DOHH2 (cell line): ENCODE results near the gene DGKB.

ENCODE experiments used
- H3F3A ChIP-seq: fragments of 200-600 bp; sonication (generic), shearing (Covaris generic); 2 replicates; pipeline ENCODE4 v1.6.0; 2016; ENCODE audit warnings: antibody characterized with exemption, mild to moderate bottlenecking; ENCODE audit not compliant: control insufficient read depth, insufficient read depth
- H3K27ac ChIP-seq: fragments of 200-600 bp; sonication (generic); 2 replicates; pipeline ENCODE4 v1.5.1; 2014; ENCODE audit warnings: low read depth, mild to moderate bottlenecking, low read length, moderate library complexity
- H3K27me3 ChIP-seq: fragments of 200-600 bp; sonication (generic); 2 replicates; pipeline ENCODE4 v1.6.1; 2014; ENCODE audit warnings: mild to moderate bottlenecking, low read length, mixed read lengths; ENCODE audit not compliant: control insufficient read depth
- H3K36me3 ChIP-seq: fragments of 200-600 bp; sonication (generic); 2 replicates; pipeline ENCODE4 v1.6.1; 2014; ENCODE audit warnings: mild to moderate bottlenecking, low read length, moderate library complexity, mixed read lengths; ENCODE audit not compliant: control insufficient read depth
- H3K4me1 ChIP-seq: fragments of 200-600 bp; sonication (generic); 2 replicates; pipeline ENCODE4 v1.6.1; 2014; ENCODE audit warnings: mild to moderate bottlenecking, low read length, mixed read lengths; ENCODE audit not compliant: control insufficient read depth
- H3K4me2 ChIP-seq: fragments of 200-600 bp; sonication (generic); 2 replicates; pipeline ENCODE4 v1.6.0; 2014; ENCODE audit warnings: mild to moderate bottlenecking, low read length, moderate library complexity
- H3K4me3 ChIP-seq: fragments of 200-600 bp; sonication (generic); 2 replicates; pipeline ENCODE4 v1.5.1; 2014; ENCODE audit warnings: mild to moderate bottlenecking, low read length, mixed read lengths
- H3K79me2 ChIP-seq: fragments of 200-600 bp; sonication (generic); 2 replicates; pipeline ENCODE4 v1.6.1; 2014; ENCODE audit warnings: mild to moderate bottlenecking, low read length, mixed read lengths; ENCODE audit not compliant: control insufficient read depth
- H3K9me2 ChIP-seq: fragments of 200-600 bp; sonication (generic); replicated peaks from 2 replicates; pipeline ENCODE4 v1.6.1; 2014; ENCODE audit warnings: mild to moderate bottlenecking, low read length, mixed read lengths; ENCODE audit not compliant: control insufficient read depth
- H3K9me3 ChIP-seq: fragments of 200-600 bp; sonication (generic); 2 replicates; pipeline ENCODE4 v1.6.1; 2014; ENCODE audit warnings: antibody characterized with exemption, low read length, mixed read lengths; ENCODE audit not compliant: control insufficient read depth, insufficient read depth
- H4K20me1 ChIP-seq: fragments of 200-600 bp; sonication (generic); 2 replicates; pipeline ENCODE4 v1.6.0; 2014; ENCODE audit warnings: low read depth, mild to moderate bottlenecking, antibody characterized with exemption, low read length, moderate library complexity; ENCODE audit not compliant: control insufficient read depth, insufficient read depth
- EZH2phosphoT487 ChIP-seq: fragments of 200-600 bp; sonication (generic); IDR thresholded peaks from 2 replicates; pipeline ENCODE4 v1.6.1; 2017; ENCODE audit warnings: borderline replicate concordance, mild to moderate bottlenecking, antibody characterized with exemption, low read length, moderate library complexity, mixed read lengths
- TF ChIP-seq, protein P1 (sequence below): fragments of 200-600 bp; sonication (generic); IDR thresholded peaks from one replicate; pipeline ENCODE4 v1.5.1; 2014; ENCODE audit warnings: antibody characterized with exemption, mild to moderate bottlenecking, low read depth, low read length; ENCODE audit not compliant: poor library complexity, severe bottlenecking

The DGKB gene

GRCh38 chr7:14436878-14437277, 465.7 kb downstream of the DGKB start:
- H3K79me2 ChIP-seq, result no peaks in the 10 kb centered on the region
- H3K4me1 ChIP-seq, result no peaks in the 10 kb centered on the region
- H3K36me3 ChIP-seq, result no peaks in the 10 kb centered on the region
- no peak overlapping the region for H3K4me2 ChIP-seq
- H3F3A ChIP-seq, result no peaks in the 10 kb centered on the region
- TF ChIP-seq EZH2phosphoT487, result no peak
- TF ChIP-seq, protein P1, sequence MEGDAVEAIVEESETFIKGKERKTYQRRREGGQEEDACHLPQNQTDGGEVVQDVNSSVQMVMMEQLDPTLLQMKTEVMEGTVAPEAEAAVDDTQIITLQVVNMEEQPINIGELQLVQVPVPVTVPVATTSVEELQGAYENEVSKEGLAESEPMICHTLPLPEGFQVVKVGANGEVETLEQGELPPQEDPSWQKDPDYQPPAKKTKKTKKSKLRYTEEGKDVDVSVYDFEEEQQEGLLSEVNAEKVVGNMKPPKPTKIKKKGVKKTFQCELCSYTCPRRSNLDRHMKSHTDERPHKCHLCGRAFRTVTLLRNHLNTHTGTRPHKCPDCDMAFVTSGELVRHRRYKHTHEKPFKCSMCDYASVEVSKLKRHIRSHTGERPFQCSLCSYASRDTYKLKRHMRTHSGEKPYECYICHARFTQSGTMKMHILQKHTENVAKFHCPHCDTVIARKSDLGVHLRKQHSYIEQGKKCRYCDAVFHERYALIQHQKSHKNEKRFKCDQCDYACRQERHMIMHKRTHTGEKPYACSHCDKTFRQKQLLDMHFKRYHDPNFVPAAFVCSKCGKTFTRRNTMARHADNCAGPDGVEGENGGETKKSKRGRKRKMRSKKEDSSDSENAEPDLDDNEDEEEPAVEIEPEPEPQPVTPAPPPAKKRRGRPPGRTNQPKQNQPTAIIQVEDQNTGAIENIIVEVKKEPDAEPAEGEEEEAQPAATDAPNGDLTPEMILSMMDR, result no peak
- no peaks in the 10 kb centered on the region for H3K27me3 ChIP-seq
- no peaks in the 10 kb centered on the region for H3K9me2 ChIP-seq
- no peaks in the 10 kb centered on the region for H4K20me1 ChIP-seq
- H3K9me3 ChIP-seq, result no peaks in the 10 kb centered on the region
- H3K4me3 ChIP-seq, result no peak overlapping the region
- H3K27ac ChIP-seq, result no peak overlapping the region

GRCh38 chr7:14432924-14433323, 469.6 kb downstream of the DGKB start:
- H3K27ac ChIP-seq, result no peak overlapping the region
- H3K9me3 ChIP-seq, result no peaks in the 10 kb centered on the region
- H3K36me3 ChIP-seq, result no peaks in the 10 kb centered on the region
- no peaks in the 10 kb centered on the region for H3K4me1 ChIP-seq
- H3K27me3 ChIP-seq, result no peaks in the 10 kb centered on the region
- H3F3A ChIP-seq, result no peaks in the 10 kb centered on the region
- no peaks in the 10 kb centered on the region for H4K20me1 ChIP-seq
- H3K9me2 ChIP-seq, result no peaks in the 10 kb centered on the region
- no peak overlapping the region for H3K4me3 ChIP-seq
- H3K79me2 ChIP-seq, result no peaks in the 10 kb centered on the region
- H3K4me2 ChIP-seq, result no peak overlapping the region
- TF ChIP-seq, protein P1, result no peak
- no peak for TF ChIP-seq EZH2phosphoT487

GRCh38 chr7:14430926-14431325, 471.6 kb downstream of the DGKB start:
- H3K4me1 ChIP-seq, result no peaks in the 10 kb centered on the region
- no peak overlapping the region for H3K4me3 ChIP-seq
- no peaks in the 10 kb centered on the region for H3K79me2 ChIP-seq
- H3K36me3 ChIP-seq, result no peaks in the 10 kb centered on the region
- H3K9me3 ChIP-seq, result no peaks in the 10 kb centered on the region
- no peak overlapping the region for H3K27ac ChIP-seq
- no peak overlapping the region for H3K4me2 ChIP-seq
- H3F3A ChIP-seq, result no peaks in the 10 kb centered on the region
- H3K27me3 ChIP-seq, result no peaks in the 10 kb centered on the region
- H4K20me1 ChIP-seq, result no peaks in the 10 kb centered on the region
- H3K9me2 ChIP-seq, result no peaks in the 10 kb centered on the region
- TF ChIP-seq EZH2phosphoT487, result no peak
- TF ChIP-seq, protein P1, result no peak

DNA sequence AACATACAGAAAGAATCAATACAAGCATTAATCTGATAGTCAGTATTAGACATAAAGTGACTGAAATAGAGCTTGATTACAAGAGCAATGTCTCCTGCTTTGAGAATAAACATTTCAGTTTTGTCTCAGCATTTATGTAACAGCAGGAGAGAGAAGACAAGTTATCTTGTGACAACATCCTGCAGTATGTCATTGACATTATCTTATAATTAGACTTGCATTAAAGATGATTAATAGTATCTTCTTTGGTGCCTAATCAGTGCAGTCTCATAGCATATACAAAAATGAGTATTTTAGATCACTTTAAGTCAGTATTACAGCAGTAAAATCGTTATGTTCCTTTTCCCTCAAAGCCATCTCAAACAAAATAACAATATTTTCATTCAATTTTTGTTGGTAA, 477.0 kb downstream of the DGKB start:
- Histone ChIP-seq H3K4me3 (no peak overlapping the region), H3K79me2 (no peaks in the 10 kb centered on the region), H3K27ac (no peak overlapping the region), H3F3A (no peaks in the 10 kb centered on the region), H3K36me3 (no peaks in the 10 kb centered on the region), H3K9me2 (no peaks in the 10 kb centered on the region), H3K9me3 (no peaks in the 10 kb centered on the region), H4K20me1 (no peaks in the 10 kb centered on the region), H3K4me1 (no peaks in the 10 kb centered on the region), H3K4me2 (no peak overlapping the region), H3K27me3 (no peaks in the 10 kb centered on the region)
- TF ChIP-seq, protein P1, result no peak
- TF ChIP-seq EZH2phosphoT487, result no peak
